Neural cell (in vitro differentiated cells): ENCODE data around the gene WFDC1. TPM values are rescaled to one million over a fixed set of nuclear protein-coding genes. Genes with fewer than 3 reads are reported as not detected.

Source experiments
- H2AFZ ChIP-seq: fragments of 200-600, 300-800 bp; sonication (generic), shearing (Covaris generic); 2 replicates; pipeline ENCODE4 v1.6.0; 2014; ENCODE audit warnings: low read depth, mild to moderate bottlenecking, antibody characterized with exemption, low read length, moderate library complexity
- H3F3A ChIP-seq: fragments of 200-600 bp; shearing (Covaris generic); 2 replicates; pipeline ENCODE4 v1.6.1; 2016; ENCODE audit warnings: mild to moderate bottlenecking, moderate library complexity, mixed read lengths, antibody characterized with exemption, low read length; ENCODE audit not compliant: insufficient read depth, poor library complexity, severe bottlenecking
- H3K27ac ChIP-seq: fragments of 200-600, 300-800 bp; sonication (generic), shearing (Covaris generic); 2 replicates; pipeline ENCODE4 v1.5.1; 2014; ENCODE audit warnings: mild to moderate bottlenecking, low read length, moderate library complexity
- H3K27me3 ChIP-seq: fragments of 300-800, 200-600 bp; sonication (generic), shearing (Covaris generic); 2 replicates; pipeline ENCODE4 v1.6.0; 2014; ENCODE audit warnings: mild to moderate bottlenecking, low read depth, low read length, moderate library complexity; ENCODE audit not compliant: insufficient read depth
- H3K36me3 ChIP-seq: fragments of 300-800, 200-600 bp; sonication (generic), shearing (Covaris generic); 2 replicates; pipeline ENCODE4 v1.5.1; 2014; ENCODE audit warnings: mild to moderate bottlenecking, antibody characterized with exemption, low read length, moderate library complexity; ENCODE audit not compliant: insufficient read depth
- H3K4me2 ChIP-seq: fragments of 300-800, 200-600 bp; sonication (generic), shearing (Covaris generic); 2 replicates; pipeline ENCODE4 v1.6.0; 2014; ENCODE audit warnings: mild to moderate bottlenecking, low read length
- H3K4me3 ChIP-seq: fragments of 300-800, 200-600 bp; sonication (generic), shearing (Covaris generic); 2 replicates; pipeline ENCODE4 v1.5.1; 2014; ENCODE audit warnings: mild to moderate bottlenecking, low read length, moderate library complexity
- H3K79me2 ChIP-seq: fragments of 200-600 bp; shearing (Covaris generic); replicated peaks from 2 replicates; pipeline ENCODE4 v1.6.0; 2014; ENCODE audit warnings: mild to moderate bottlenecking, low read length, moderate library complexity; ENCODE audit not compliant: insufficient read depth
- H3K9ac ChIP-seq: fragments of 300-800, 200-600 bp; sonication (generic), shearing (Covaris generic); 2 replicates; pipeline ENCODE4 v1.6.1; 2016; ENCODE audit warnings: mild to moderate bottlenecking, low read length, mixed read lengths
- H3K9me2 ChIP-seq: fragments of 200-600 bp; shearing (Covaris generic); 2 replicates; pipeline ENCODE4 v1.6.1; 2016; ENCODE audit warnings: mild to moderate bottlenecking, low read length, mixed read lengths; ENCODE audit not compliant: insufficient read depth
- H3K9me3 ChIP-seq: fragments of 200-600, 300-800 bp; sonication (generic), shearing (Covaris generic); 2 replicates; pipeline ENCODE4 v1.6.1; 2016; ENCODE audit warnings: mild to moderate bottlenecking, mixed run types, low read length, moderate library complexity, mixed read lengths
- H4K20me1 ChIP-seq: fragments of 200-600 bp; shearing (Covaris generic); 2 replicates; pipeline ENCODE4 v1.6.1; 2016; ENCODE audit warnings: mild to moderate bottlenecking, mixed run types; ENCODE audit not compliant: insufficient read depth
- CTCF ChIP-seq: fragments of 450-650 bp; IDR thresholded peaks from 2 replicates; pipeline ENCODE4 v1.5.1; 2014; ENCODE audit warnings: antibody characterized with exemption, mild to moderate bottlenecking, moderate library complexity; ENCODE audit not compliant: poor library complexity, severe bottlenecking
- EP300 ChIP-seq: fragments of 450-650 bp; conservative IDR thresholded peaks from 2 replicates; pipeline ENCODE4 v1.6.1; 2014; ENCODE audit warnings: antibody characterized with exemption, mild to moderate bottlenecking, moderate library complexity; ENCODE audit not compliant: poor library complexity, severe bottlenecking
- EZH2 ChIP-seq: fragments of 200-600, 300-800 bp; shearing (Covaris generic), sonication (generic); IDR thresholded peaks from 2 replicates; pipeline ENCODE4 v1.6.1; 2014; ENCODE audit warnings: antibody characterized with exemption, low read length, borderline replicate concordance, mild to moderate bottlenecking; ENCODE audit not compliant: insufficient read depth, poor library complexity, severe bottlenecking
- MXI1 ChIP-seq: fragments of 450-650 bp; conservative IDR thresholded peaks from 2 replicates; pipeline ENCODE4 v1.6.1; 2014; ENCODE audit warnings: antibody characterized with exemption, mild to moderate bottlenecking; ENCODE audit not compliant: poor library complexity, severe bottlenecking
- POLR2AphosphoS5 ChIP-seq: IDR thresholded peaks from 2 replicates; pipeline ENCODE4 v1.6.1; 2012
- RAD21 ChIP-seq: fragments of 450-650 bp; conservative IDR thresholded peaks from 2 replicates; pipeline ENCODE4 v1.6.1; 2014; ENCODE audit warnings: antibody characterized with exemption, mild to moderate bottlenecking, moderate library complexity
- REST ChIP-seq: IDR thresholded peaks from 2 replicates; pipeline ENCODE4 v1.6.1; 2012; ENCODE audit warnings: borderline replicate concordance
- SMC3 ChIP-seq: fragments of 450-650 bp; conservative IDR thresholded peaks from 2 replicates; pipeline ENCODE4 v1.6.1; 2014; ENCODE audit warnings: antibody characterized with exemption, mild to moderate bottlenecking, moderate library complexity; ENCODE audit not compliant: poor library complexity
- TAF1 ChIP-seq: IDR thresholded peaks from 2 replicates; pipeline ENCODE4 v1.6.1; 2012; ENCODE audit warnings: low read depth
- polyA plus RNA-seq: library from polyadenylated mRNA; depleted of rRNA; stranded (reverse); fragments of >200 nt; gene quantifications from 2 replicates; pipeline ENCODE4 v1.2.3, GENCODE V29; 2014

WFDC1 gene
- polyA plus RNA-seq, 1 donor from 2014 or later, result not detected

- Histone ChIP-seq H2AFZ (no peak overlapping the region), H3K27ac (no peak overlapping the region), H3K79me2 (no peaks in the 10 kb centered on the region), H3K36me3 (no peaks in the 10 kb centered on the region), H4K20me1 (no peaks in the 10 kb centered on the region), H3K4me3 (no peak overlapping the region), H3K9me3 (no peaks in the 10 kb centered on the region), H3K9ac (no peak overlapping the region), H3K9me2 (no peaks in the 10 kb centered on the region), H3K27me3 (peaks cover 14% of the 10 kb centered on the region), H3K4me2 (no peak overlapping the region), H3F3A (no peaks in the 10 kb centered on the region)
- no peak for TF ChIP-seq CTCF
- no peak for TF ChIP-seq MXI1
- no peak for TF ChIP-seq EZH2
- TF ChIP-seq REST, result no peak
- TF ChIP-seq EP300, result no peak
- TF ChIP-seq POLR2AphosphoS5, result no peak
- TF ChIP-seq RAD21, result no peak
- no peak for TF ChIP-seq TAF1
- TF ChIP-seq SMC3, result no peak
Observed at GRCh38 chr16:84310642-84311041, 16.0 kb downstream of the WFDC1 start.

- H2AFZ ChIP-seq, result no peak overlapping the region
- H3K9me3 ChIP-seq, result no peaks in the 10 kb centered on the region
- no peak overlapping the region for H3K4me2 ChIP-seq
- peaks cover 14% of the 10 kb centered on the region for H3K27me3 ChIP-seq
- no peak overlapping the region for H3K9ac ChIP-seq
- no peaks in the 10 kb centered on the region for H4K20me1 ChIP-seq
- no peaks in the 10 kb centered on the region for H3K36me3 ChIP-seq
- H3F3A ChIP-seq, result no peaks in the 10 kb centered on the region
- H3K4me3 ChIP-seq, result no peak overlapping the region
- H3K27ac ChIP-seq, result no peak overlapping the region
- no peaks in the 10 kb centered on the region for H3K79me2 ChIP-seq
- TF ChIP-seq CTCF, result no peak
- no peak for TF ChIP-seq EP300
- no peak for TF ChIP-seq MXI1
- TF ChIP-seq REST, result no peak
- no peak for TF ChIP-seq POLR2AphosphoS5
- no peak for TF ChIP-seq EZH2
- no peak for TF ChIP-seq RAD21
- TF ChIP-seq TAF1, result no peak
- TF ChIP-seq SMC3, result no peak
- no peaks in the 10 kb centered on the region for H3K9me2 ChIP-seq
Observed at GRCh38 chr16:84312783-84313382, 18.2 kb downstream of the WFDC1 start.
